Neuronal stem cell (in vitro differentiated cells): Measurements from ENCODE around the gene IKZF2.

Experiments used
- DNase-seq: peaks from one replicate; pipeline ENCODE4 v3.0.0-alpha.2; 2013; ENCODE audit warnings: low spot score
- H2AFZ ChIP-seq: one replicate; pipeline ENCODE4 v1.6.1; 2013; ENCODE audit warnings: mild to moderate bottlenecking, low read length, inconsistent platforms
- H2AK5ac ChIP-seq: 2 replicates; pipeline ENCODE4 v1.6.1; 2013; ENCODE audit warnings: low read depth, mild to moderate bottlenecking, inconsistent platforms, low read length, moderate library complexity, mixed read lengths
- H2BK120ac ChIP-seq: 2 replicates; pipeline ENCODE4 v1.6.1; 2013; ENCODE audit warnings: low read depth, mild to moderate bottlenecking, inconsistent platforms, low read length, moderate library complexity, mixed read lengths
- H2BK12ac ChIP-seq: one replicate; pipeline ENCODE4 v1.6.1; 2013; ENCODE audit warnings: low read length, inconsistent platforms
- H2BK15ac ChIP-seq: 2 replicates; pipeline ENCODE4 v1.6.1; 2013; ENCODE audit warnings: mild to moderate bottlenecking, low read length, inconsistent platforms, mixed read lengths
- H2BK5ac ChIP-seq: one replicate; pipeline ENCODE4 v1.6.1; 2013; ENCODE audit warnings: inconsistent platforms, mild to moderate bottlenecking, low read length, moderate library complexity
- H3K14ac ChIP-seq: one replicate; pipeline ENCODE4 v1.6.1; 2013; ENCODE audit warnings: low read length, inconsistent platforms
- H3K18ac ChIP-seq: 2 replicates; pipeline ENCODE4 v1.6.1; 2013; ENCODE audit warnings: low read length, inconsistent platforms
- H3K23ac ChIP-seq: 2 replicates; pipeline ENCODE4 v1.6.1; 2013; ENCODE audit warnings: low read depth, mild to moderate bottlenecking, mixed read lengths, low read length, inconsistent platforms; ENCODE audit not compliant: poor library complexity
- H3K27ac ChIP-seq: replicated peaks from 3 replicates; pipeline ENCODE4 v1.5.1; 2013; ENCODE audit warnings: low read length, inconsistent platforms
- H3K27me3 ChIP-seq, 3 experiments: 2 replicates each; pipeline ENCODE4 v1.6.1; 2013; ENCODE audit warnings: low read length in 3 of 3, mild to moderate bottlenecking in 2 of 3, inconsistent platforms in 1 of 3, low read depth in 1 of 3, mixed read lengths in 1 of 3, moderate library complexity in 1 of 3; ENCODE audit not compliant: control insufficient read depth in 3 of 3, insufficient read depth in 3 of 3
- H3K36me3 ChIP-seq, 2 donors: replicated peaks in 1 of 2; 2 replicates each; pipeline ENCODE4 v1.6.1; 2013; ENCODE audit warnings: low read length in 2 of 2; ENCODE audit not compliant: control insufficient read depth in 2 of 2, insufficient read depth in 2 of 2
- H3K4ac ChIP-seq: 2 replicates; pipeline ENCODE4 v1.6.1; 2013; ENCODE audit warnings: inconsistent platforms, mild to moderate bottlenecking, low read length, moderate library complexity
- H3K4me1 ChIP-seq, 2 donors: 1 replicate in 1 of 2; 2 replicates in 1 of 2; pipeline ENCODE4 v1.6.1; 2013; ENCODE audit warnings: low read length in 2 of 2, low read depth in 1 of 2; ENCODE audit not compliant: control insufficient read depth in 2 of 2, insufficient read depth in 1 of 2
- H3K4me2 ChIP-seq: one replicate; pipeline ENCODE4 v1.6.1; 2013; ENCODE audit warnings: mild to moderate bottlenecking, low read length, inconsistent platforms; ENCODE audit not compliant: insufficient read depth, poor library complexity, severe bottlenecking
- H3K4me3 ChIP-seq, 2 donors: 2 replicates each; pipeline ENCODE4 v1.5.1; 2013; ENCODE audit warnings: low read length in 2 of 2, mild to moderate bottlenecking in 2 of 2, inconsistent platforms in 1 of 2, moderate library complexity in 1 of 2
- H3K79me1 ChIP-seq: one replicate; pipeline ENCODE4 v1.6.1; 2013; ENCODE audit warnings: low read depth, mild to moderate bottlenecking, inconsistent platforms, low read length, moderate library complexity
- H3K9ac ChIP-seq: one replicate; pipeline ENCODE4 v1.6.1; 2013; ENCODE audit warnings: mild to moderate bottlenecking, low read depth, low read length, inconsistent platforms; ENCODE audit not compliant: poor library complexity
- H3K9me3 ChIP-seq, 2 donors: replicated peaks in 1 of 2; 2 replicates each; pipeline versions ENCODE3 to v1.6.1; 2013; ENCODE audit warnings: low read length in 2 of 2, mild to moderate bottlenecking in 2 of 2, inconsistent platforms in 1 of 2, low read depth in 1 of 2, mixed read lengths in 1 of 2, moderate library complexity in 1 of 2; ENCODE audit not compliant: control insufficient read depth in 2 of 2, insufficient read depth in 1 of 2
- H4K8ac ChIP-seq: one replicate; pipeline ENCODE4 v1.6.1; 2013; ENCODE audit warnings: low read depth, mild to moderate bottlenecking, inconsistent platforms, low read length, moderate library complexity
- H4K91ac ChIP-seq: one replicate; pipeline ENCODE4 v1.6.1; 2013; ENCODE audit warnings: low read length, low read depth, mild to moderate bottlenecking, inconsistent platforms; ENCODE audit not compliant: poor library complexity
- WGBS, 2 donors: extraction: QIAGEN DNeasy Blood & Tissue Kit; methylation state at CpG; one replicate each; pipeline ENCODE4 v1.1.7; 2013; ENCODE audit warnings: missing lambda C conversion rate in 2 of 2, mixed read lengths in 1 of 2; ENCODE audit not compliant: insufficient read length in 2 of 2, insufficient replicate concordance in 1 of 2; ENCODE audit errors: extremely low coverage in 2 of 2; 5-methylcytosine and 5-hydroxymethylcytosine counted together

The IKZF2 gene

GRCh38 chr2:213089438-213089837 lies 62.0 kb downstream of the IKZF2 start:
- H2BK15ac ChIP-seq = no peak overlapping the region
- H3K18ac ChIP-seq = no peak overlapping the region
- H3K23ac ChIP-seq = no peak overlapping the region
- H3K4ac ChIP-seq = no peak overlapping the region
- no CpG with 5 or more reads among the region's 1 CpG for WGBS, 2 donors
- no peak overlapping the region for H2BK5ac ChIP-seq
- H4K91ac ChIP-seq = no peak overlapping the region
- H3K36me3 ChIP-seq = peaks cover 0 to 3% of the 10 kb centered on the region in 2 donors
- peaks cover 0 to 7% of the 10 kb centered on the region in 2 donors for H3K4me1 ChIP-seq
- no peak overlapping the region for H4K8ac ChIP-seq
- DNase-seq = no peak
- H2AFZ ChIP-seq = no peak overlapping the region
- no peak overlapping the region for H3K14ac ChIP-seq
- no peaks in the 10 kb centered on the region for H3K79me1 ChIP-seq
- no peaks in the 10 kb centered on the region for H3K9me3 ChIP-seq
- H3K27me3 ChIP-seq = no peaks in the 10 kb centered on the region
- no peak overlapping the region for H3K27ac ChIP-seq
- no peak overlapping the region for H2BK120ac ChIP-seq
- H3K9ac ChIP-seq = no peak overlapping the region
- H2AK5ac ChIP-seq = no peak overlapping the region
- no peak overlapping the region for H3K4me2 ChIP-seq
- no peak overlapping the region for H2BK12ac ChIP-seq
- H3K4me3 ChIP-seq = no peak overlapping the region

GRCh38 chr2:213087040-213087439 lies 64.4 kb downstream of the IKZF2 start:
- Histone ChIP-seq H3K9ac (no peak overlapping the region), H3K27me3 (no peaks in the 10 kb centered on the region), H3K14ac (no peak overlapping the region), H2BK120ac (no peak overlapping the region), H2AFZ (no peak overlapping the region), H2BK15ac (no peak overlapping the region), H4K91ac (no peak overlapping the region), H3K79me1 (no peaks in the 10 kb centered on the region), H2BK5ac (no peak overlapping the region), H3K4me1 (peaks cover 0 to 7% of the 10 kb centered on the region in 2 donors), H2AK5ac (no peak overlapping the region), H3K18ac (no peak overlapping the region), H3K4ac (no peak overlapping the region), H3K27ac (no peak overlapping the region), H3K23ac (no peak overlapping the region), H3K4me2 (no peak overlapping the region), H2BK12ac (no peak overlapping the region), H3K4me3 (no peak overlapping the region), H3K36me3 (peaks cover 0 to 3% of the 10 kb centered on the region in 2 donors), H3K9me3 (no peaks in the 10 kb centered on the region), H4K8ac (no peak overlapping the region)
- WGBS, 2 donors = no CpG with 5 or more reads among the region's 3 CpGs
- no peak for DNase-seq

- Histone ChIP-seq H3K27me3 (no peaks in the 10 kb centered on the region), H3K4me3 (no peak overlapping the region), H2AFZ (no peak overlapping the region), H2BK120ac (no peak overlapping the region), H3K23ac (no peak overlapping the region), H2AK5ac (no peak overlapping the region), H4K91ac (no peak overlapping the region), H3K4me1 (peaks cover 0 to 7% of the 10 kb centered on the region in 2 donors), H2BK15ac (no peak overlapping the region), H3K4ac (no peak overlapping the region), H3K14ac (no peak overlapping the region), H3K36me3 (peaks cover 0 to 3% of the 10 kb centered on the region in 2 donors), H3K18ac (no peak overlapping the region), H3K9me3 (no peaks in the 10 kb centered on the region), H2BK5ac (no peak overlapping the region), H3K9ac (no peak overlapping the region), H3K27ac (peak overlapping the region; percentile 67), H4K8ac (no peak overlapping the region), H2BK12ac (no peak overlapping the region), H3K4me2 (no peak overlapping the region), H3K79me1 (no peaks in the 10 kb centered on the region)
- no CpG with 5 or more reads among the region's 2 CpGs for WGBS, 2 donors
- DNase-seq = peak; percentile 50
These were observed 64.8 kb downstream of the IKZF2 start for GRCh38 chr2:213086571-213086970.

- Histone ChIP-seq H3K4me2 (no peak overlapping the region), H2BK12ac (no peak overlapping the region), H2BK5ac (no peak overlapping the region), H3K27ac (peak overlapping the region; percentile 67), H3K14ac (no peak overlapping the region), H3K23ac (no peak overlapping the region), H3K4me3 (no peak overlapping the region), H2AK5ac (no peak overlapping the region), H3K4ac (no peak overlapping the region), H4K8ac (no peak overlapping the region), H3K36me3 (peaks cover 0 to 3% of the 10 kb centered on the region in 2 donors), H3K18ac (no peak overlapping the region), H3K9ac (no peak overlapping the region), H3K27me3 (no peaks in the 10 kb centered on the region), H2BK120ac (no peak overlapping the region), H3K9me3 (no peaks in the 10 kb centered on the region), H3K79me1 (no peaks in the 10 kb centered on the region), H4K91ac (no peak overlapping the region), H2BK15ac (no peak overlapping the region), H3K4me1 (peaks cover 0 to 7% of the 10 kb centered on the region in 2 donors), H2AFZ (no peak overlapping the region)
- no peak for DNase-seq
These were observed 65.4 kb downstream of the IKZF2 start for GRCh38 chr2:213086050-213086449.
